GM12878 (cell line): Measurements from ENCODE around the gene THBS3. TPM values are rescaled to one million over a fixed set of nuclear protein-coding genes. Genes with fewer than 3 reads are reported as not detected.

Experiments used
- ATAC-seq: fragments of 200-7000 bp; cut with Tn5 transposase; 3 replicates; pipeline ENCODE4 v1.9.1; 2020; ENCODE audit warnings: mild to moderate bottlenecking, moderate library complexity
- BruUV-seq: library from RNA; stranded (reverse); fragments of 400-500 nt; replicated peaks from 2 replicates; lab custom pipeline; 2021; lab: Mats Ljungman, UMichigan
- CTCF ChIA-PET: fragments of 300-600 bp; sonication (Branson Sonifier 250); formaldehyde crosslinking; extraction: SDS; loops from one replicate; lab custom pipeline; 2021; ENCODE audit warnings: inconsistent platforms; lab: Yijun Ruan, JAX
- POLR2A ChIA-PET: fragments of 350-600 bp; formaldehyde crosslinking; extraction: SDS; loops from one replicate; lab custom pipeline; 2021; ENCODE audit warnings: inconsistent platforms; lab: Charles Lee
- RAD21 ChIA-PET: fragments of 300-600 bp; sonication (Branson Sonifier 250); formaldehyde crosslinking; loops from one replicate; lab custom pipeline; 2023; ENCODE audit warnings: antibody characterized with exemption; ENCODE audit not compliant: unreplicated experiment; lab: Charles Lee
- SMC1A ChIA-PET: fragments of 300-600 bp; sonication (Branson Sonifier 250); formaldehyde crosslinking; loops from one replicate; lab custom pipeline; 2023; ENCODE audit not compliant: unreplicated experiment, uncharacterized antibody; lab: Charles Lee
- DNase-seq: peaks from one replicate; pipeline ENCODE4 v3.0.0-alpha.2; 2011; ENCODE audit warnings: low read depth, low spot score
- FAIRE-seq: peaks from 3 replicates; lab custom pipeline; 2011; peaks lifted over from hg19 to GRCh38; lab: Jason Lieb, UNC
- H2AFZ ChIP-seq: 2 replicates; pipeline ENCODE4 v1.6.0; 2011; ENCODE audit warnings: low read depth, low read length, control low read depth; ENCODE audit not compliant: control insufficient read depth
- H3K27ac ChIP-seq: 2 replicates; pipeline ENCODE4 v1.5.1; 2011; ENCODE audit warnings: control low read depth; ENCODE audit not compliant: control insufficient read depth, insufficient read depth
- H3K27me3 ChIP-seq, 2 experiments: replicated peaks in 1 of 2; 2 replicates each; pipeline versions ENCODE4 v1.6.0 to v1.6.1; 2011; ENCODE audit warnings: low read length in 1 of 2; ENCODE audit not compliant: control insufficient read depth in 2 of 2, insufficient read depth in 2 of 2
- H3K36me3 ChIP-seq, 2 experiments: 2 replicates each; pipeline ENCODE4 v1.5.1; 2011; ENCODE audit warnings: low read length in 1 of 2; ENCODE audit not compliant: control insufficient read depth in 2 of 2, insufficient read depth in 2 of 2
- H3K4me1 ChIP-seq: 2 replicates; pipeline ENCODE4 v1.6.1; 2011; ENCODE audit warnings: mild to moderate bottlenecking, low read length, moderate library complexity, mixed read lengths; ENCODE audit not compliant: control insufficient read depth, insufficient read depth
- H3K4me2 ChIP-seq: 2 replicates; pipeline ENCODE4 v1.6.0; 2011; ENCODE audit warnings: control low read depth; ENCODE audit not compliant: control insufficient read depth, insufficient read depth
- H3K4me3 ChIP-seq: fragments of 200-600 bp; sonication (generic); 2 replicates; pipeline ENCODE4 v1.5.1; 2016
- H3K79me2 ChIP-seq: 2 replicates; pipeline ENCODE4 v1.6.0; 2011; ENCODE audit warnings: low read length; ENCODE audit not compliant: control insufficient read depth, insufficient read depth
- H3K9ac ChIP-seq: 2 replicates; pipeline ENCODE4 v1.8.0; 2011; ENCODE audit warnings: low read length, control low read depth, mixed read lengths; ENCODE audit not compliant: control insufficient read depth, insufficient read depth
- H3K9me3 ChIP-seq: replicated peaks from 3 replicates; pipeline ENCODE4 v1.5.1; 2011; ENCODE audit warnings: mild to moderate bottlenecking, low read length; ENCODE audit not compliant: control insufficient read depth, insufficient read depth
- H4K20me1 ChIP-seq: 2 replicates; pipeline ENCODE4 v1.6.0; 2011; ENCODE audit not compliant: control insufficient read depth, insufficient read depth
- KAT2A ChIP-seq: conservative IDR thresholded peaks from 2 replicates; pipeline ENCODE4 v1.6.1; 2011; ENCODE audit warnings: low read depth, low read length; ENCODE audit not compliant: control insufficient read depth
- NFXL1 ChIP-seq: fragments of 450-650 bp; IDR thresholded peaks from 2 replicates; pipeline ENCODE4 v1.6.1; 2017; ENCODE audit warnings: antibody characterized with exemption, mild to moderate bottlenecking, borderline replicate concordance
- PAX8 ChIP-seq: fragments of 450-650 bp; IDR thresholded peaks from 2 replicates; pipeline ENCODE4 v1.6.1; 2017; ENCODE audit warnings: mild to moderate bottlenecking, moderate library complexity
- RELA ChIP-seq: fragments of 450-650 bp; IDR thresholded peaks from 2 replicates; pipeline ENCODE4 v1.8.0; 2014; ENCODE audit warnings: borderline replicate concordance; ENCODE audit not compliant: partially characterized antibody
- SIN3A ChIP-seq: IDR thresholded peaks from 2 replicates; pipeline ENCODE4 v1.6.1; 2012; ENCODE audit warnings: low read depth, low read length, improper control_type of control experiment
- TAF1 ChIP-seq: IDR thresholded peaks from 2 replicates; pipeline ENCODE4 v1.6.1; 2011; ENCODE audit warnings: mild to moderate bottlenecking, low read depth, low read length, borderline replicate concordance
- WGBS: methylation state at CpG from one replicate; pipeline ENCODE4 v1.1.6; 2016; ENCODE audit warnings: low lambda C conversion rate; ENCODE audit not compliant: insufficient replicate concordance, insufficient coverage; ENCODE audit errors: missing lambda C conversion rate; 5-methylcytosine and 5-hydroxymethylcytosine counted together
- in situ Hi-C: fragments of 300-500 bp; cut with MboI; formaldehyde crosslinking; loops from 9 replicates; pipeline ENCODE4 v1.14.3; 2018; ENCODE audit warnings: mixed read lengths
- intact Hi-C: fragments of 100-400 bp; cut with micrococcal nuclease; formaldehyde crosslinking; loops from one replicate; pipeline ENCODE4 v1.14.2; 2022; ENCODE audit not compliant: unreplicated experiment
- polyA plus RNA-seq, 11 experiments: library from polyadenylated mRNA; depleted of rRNA in 4 of 11; unstranded in 6 of 11; stranded (reverse) in 5 of 11; fragments of >200 nt; fragmentation: Nextera tagmentation in 4 of 11; fragmentation: Illumina TruSeq in 1 of 11; extraction: Ambion mirVana in 4 of 11; extraction: Trizol in 1 of 11; gene quantifications; 1 replicate in 1 of 11; 2 replicates in 10 of 11; pipeline versions ENCODE4 v1.2.1 to v1.2.3, GENCODE V29; 2011 to 2016; ENCODE audit warnings: inconsistent platforms in 2 of 11, missing spikeins in 2 of 11, low read depth in 1 of 11
- total RNA-seq, 4 experiments: library from RNA; depleted of rRNA in 3 of 4; stranded (reverse); fragments of >200 nt in 3 of 4; fragmentation: Illumina TruSeq in 1 of 4; extraction: Trizol in 1 of 4; gene quantifications; 2 replicates each; pipeline versions ENCODE4 v1.2.1 to v1.2.3, GENCODE V29; 2013 to 2021
- TF ChIP-seq, protein P1 (sequence below): fragments of 150-350 bp; IDR thresholded peaks from 2 replicates; pipeline ENCODE4 v1.6.1; 2014; ENCODE audit warnings: mild to moderate bottlenecking, low read depth, low read length
- TF ChIP-seq, protein P2 (sequence below): fragments of 450-650 bp; formaldehyde crosslinking; IDR thresholded peaks from 2 replicates; pipeline ENCODE4 v1.4.0; 2022; ENCODE audit warnings: mild to moderate bottlenecking, moderate library complexity

Gene THBS3
- total and polyA plus RNA-seq, 10 of the 15 experiments (the other 5 are each of a cell fraction or from before 2014, with no cell fraction given), result 0.66 to 3.6 (median 2.0) TPM

DNA sequence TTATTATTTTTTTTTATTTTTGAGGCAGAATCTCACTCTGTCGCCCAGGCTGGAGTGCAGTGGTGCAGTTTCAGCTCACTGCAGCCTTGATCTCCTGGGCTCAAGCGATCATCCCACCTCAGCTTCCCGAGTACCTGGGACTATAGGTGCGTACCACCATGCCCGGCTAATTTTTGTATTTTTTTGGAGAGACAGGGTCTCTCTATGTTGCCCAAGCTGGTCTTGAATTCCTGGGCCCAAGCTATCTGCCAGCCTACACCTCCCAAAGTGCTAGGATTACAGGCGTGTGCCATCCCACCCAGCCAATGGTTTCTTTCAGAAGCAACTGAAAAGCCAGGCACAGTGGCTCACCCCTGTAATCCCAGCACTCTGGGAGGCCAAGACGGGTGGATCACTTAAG, 36.9 kb downstream of the THBS3 start (continued):
- TF ChIP-seq KAT2A, result no peak
- no peak for TF ChIP-seq SIN3A
- TF ChIP-seq, protein P1, sequence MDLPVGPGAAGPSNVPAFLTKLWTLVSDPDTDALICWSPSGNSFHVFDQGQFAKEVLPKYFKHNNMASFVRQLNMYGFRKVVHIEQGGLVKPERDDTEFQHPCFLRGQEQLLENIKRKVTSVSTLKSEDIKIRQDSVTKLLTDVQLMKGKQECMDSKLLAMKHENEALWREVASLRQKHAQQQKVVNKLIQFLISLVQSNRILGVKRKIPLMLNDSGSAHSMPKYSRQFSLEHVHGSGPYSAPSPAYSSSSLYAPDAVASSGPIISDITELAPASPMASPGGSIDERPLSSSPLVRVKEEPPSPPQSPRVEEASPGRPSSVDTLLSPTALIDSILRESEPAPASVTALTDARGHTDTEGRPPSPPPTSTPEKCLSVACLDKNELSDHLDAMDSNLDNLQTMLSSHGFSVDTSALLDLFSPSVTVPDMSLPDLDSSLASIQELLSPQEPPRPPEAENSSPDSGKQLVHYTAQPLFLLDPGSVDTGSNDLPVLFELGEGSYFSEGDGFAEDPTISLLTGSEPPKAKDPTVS, result no peak
- no peak for TF ChIP-seq TAF1
- TF ChIP-seq, protein P2, sequence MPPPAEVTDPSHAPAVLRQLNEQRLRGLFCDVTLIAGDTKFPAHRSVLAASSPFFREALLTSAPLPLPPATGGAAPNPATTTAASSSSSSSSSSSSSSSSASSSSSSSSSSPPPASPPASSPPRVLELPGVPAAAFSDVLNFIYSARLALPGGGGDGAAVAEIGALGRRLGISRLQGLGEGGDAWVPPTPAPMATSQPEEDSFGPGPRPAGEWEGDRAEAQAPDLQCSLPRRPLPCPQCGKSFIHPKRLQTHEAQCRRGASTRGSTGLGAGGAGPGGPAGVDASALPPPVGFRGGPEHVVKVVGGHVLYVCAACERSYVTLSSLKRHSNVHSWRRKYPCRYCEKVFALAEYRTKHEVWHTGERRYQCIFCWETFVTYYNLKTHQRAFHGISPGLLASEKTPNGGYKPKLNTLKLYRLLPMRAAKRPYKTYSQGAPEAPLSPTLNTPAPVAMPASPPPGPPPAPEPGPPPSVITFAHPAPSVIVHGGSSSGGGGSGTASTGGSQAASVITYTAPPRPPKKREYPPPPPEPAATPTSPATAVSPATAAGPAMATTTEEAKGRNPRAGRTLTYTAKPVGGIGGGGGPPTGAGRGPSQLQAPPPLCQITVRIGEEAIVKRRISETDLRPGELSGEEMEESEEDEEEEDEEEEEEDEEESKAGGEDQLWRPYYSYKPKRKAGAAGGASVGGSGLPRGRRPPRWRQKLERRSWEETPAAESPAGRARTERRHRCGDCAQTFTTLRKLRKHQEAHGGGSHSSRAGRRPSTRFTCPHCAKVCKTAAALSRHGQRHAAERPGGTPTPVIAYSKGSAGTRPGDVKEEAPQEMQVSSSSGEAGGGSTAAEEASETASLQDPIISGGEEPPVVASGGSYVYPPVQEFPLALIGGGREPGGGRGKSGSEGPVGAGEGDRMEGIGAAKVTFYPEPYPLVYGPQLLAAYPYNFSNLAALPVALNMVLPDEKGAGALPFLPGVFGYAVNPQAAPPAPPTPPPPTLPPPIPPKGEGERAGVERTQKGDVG, result no peak

DNA sequence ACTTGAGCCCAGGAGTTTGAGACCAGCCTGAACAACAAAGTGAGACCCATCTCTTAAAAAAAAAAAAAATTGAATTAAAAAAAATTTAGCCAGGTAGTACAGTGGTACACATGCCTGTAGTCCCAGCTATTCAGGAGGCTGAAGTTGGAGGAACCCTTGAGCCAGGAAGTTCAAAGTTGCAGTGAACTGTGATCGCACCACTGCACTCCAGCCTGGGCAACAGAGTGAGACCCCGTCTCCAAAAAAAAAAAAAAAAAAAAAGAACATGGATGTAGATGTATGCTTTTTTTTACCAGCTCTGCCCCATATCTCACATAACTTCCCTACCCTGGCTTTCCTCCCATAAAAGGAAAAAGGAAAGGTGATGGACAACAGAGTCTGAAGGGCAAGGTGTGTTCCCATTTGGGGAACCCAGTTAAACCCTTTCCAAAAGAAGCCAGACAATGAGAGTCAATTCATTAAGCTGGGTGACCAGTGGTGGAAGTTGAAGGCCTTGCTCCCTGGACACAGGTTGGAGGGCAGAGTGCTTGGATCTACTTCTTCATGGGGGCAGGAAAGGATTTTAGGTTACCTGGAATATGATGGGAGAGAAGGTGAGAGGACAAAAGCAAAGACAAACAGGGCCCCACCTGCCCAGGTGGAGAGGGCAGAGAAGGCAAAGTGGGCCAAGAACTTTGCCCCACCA, 37.5 kb downstream of the THBS3 start:
- 83% methylated on average over 2 of the region's 2 CpGs for WGBS
- DNase-seq (no peak), FAIRE-seq (no peak)
- Histone ChIP-seq H3K36me3 (peaks cover 0 to 3% of the 10 kb centered on the region in 2 experiments; a peak in 1 of 4 replicates), H3K4me3 (no peak overlapping the region), H4K20me1 (no peaks in the 10 kb centered on the region), H3K4me1 (peaks cover 19% of the 10 kb centered on the region), H3K4me2 (no peak overlapping the region)
- ChIA-PET CTCF (interaction anchor here (0.7 to 12.1 kb wide), 11 partner anchors 21 to 126 kb away, joined by 3 to 284 read pairs (median 10); no protein-coding TSS in a partner anchor), SMC1A (interaction anchor here (0.9 to 5.9 kb wide), 4 partner anchors 28 to 81 kb away, joined by 3 to 37 read pairs (median 22); no protein-coding TSS in a partner anchor)
- in situ Hi-C loops, result no loop called here
- TF ChIP-seq TAF1 (no peak), PAX8 (no peak), NFXL1 (no peak), RELA (no peak)
- TF ChIP-seq, all 136 proteins: peak for 0
- ATAC-seq, result no peak
- Histone ChIP-seq H2AFZ (no peak overlapping the region), H3K27me3 (no peaks in the 10 kb centered on the region), H3K27ac (no peak overlapping the region), H3K79me2 (peaks cover 12% of the 10 kb centered on the region), H3K9me3 (no peaks in the 10 kb centered on the region; the same call in 2 of the 3 replicates), H3K9ac (no peak overlapping the region)
- intact Hi-C loops, result loop anchor here (5.0 kb wide), 1 partner anchor 33 kb away; the partner anchor contains the start of gene SLC50A1
- ChIA-PET POLR2A (interaction anchor here (0.7 to 1.3 kb wide), 2 partner anchors 79 to 106 kb away, joined by 3 to 8 read pairs; no protein-coding TSS in a partner anchor), RAD21 (interaction anchor here (1.5 to 5.1 kb wide), 2 partner anchors 42 to 80 kb away, joined by 4 to 71 read pairs; no protein-coding TSS in a partner anchor)
- BruUV-seq, result no TSS peak
